ENCODE results near the gene TEDC1. TPM values are rescaled to one million over a fixed set of nuclear protein-coding genes. Genes with fewer than 3 reads are reported as not detected.
A peak's percentile ranks its signal among the peaks of the same experiment; 100 is the strongest.

TEDC1 gene
- total RNA-seq, 2 donors from 2014 or later = 3.5 to 3.9 TPM

DNA sequence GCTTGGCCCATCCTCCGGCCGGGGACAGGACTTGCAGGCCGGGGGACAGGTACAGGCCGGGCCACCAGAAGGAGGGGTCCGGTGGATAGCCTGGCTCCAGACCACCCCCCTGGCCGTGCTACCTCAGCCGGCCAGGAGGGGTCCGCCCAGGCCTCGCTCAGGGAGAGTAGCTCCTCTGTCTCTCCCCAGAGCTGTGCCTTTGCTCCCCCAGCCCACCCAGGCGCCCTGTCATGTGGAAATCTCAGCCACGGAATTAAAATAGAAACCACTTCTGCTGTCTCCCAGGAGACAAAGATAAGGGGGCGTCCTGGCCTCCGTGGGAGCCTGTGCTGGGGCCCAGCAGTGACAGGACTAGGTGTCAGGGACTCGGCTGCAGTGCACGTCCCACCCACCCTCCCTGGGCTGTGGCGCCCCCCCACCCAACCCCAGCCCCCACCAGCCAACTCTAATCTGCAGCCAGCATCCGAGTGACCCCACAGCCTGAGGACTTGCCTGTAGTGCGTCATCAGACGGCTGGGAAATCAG lies 19.7 kb upstream of the TEDC1 start:
- peaks cover 9% of the 10 kb centered on the region for H3K36me3 ChIP-seq
- no peaks in the 10 kb centered on the region for H3K9me3 ChIP-seq
- H3K4me1 ChIP-seq = peaks cover 0 to 78% of the 10 kb centered on the region in 2 donors
- no peak overlapping the region for H3K4me3 ChIP-seq
- no peaks in the 10 kb centered on the region for H3K27me3 ChIP-seq
- peak overlapping the region; percentile 89 to 93 for H3K27ac ChIP-seq
- DNase-seq (ENCODE audit: low spot score) = no peak
- TF ChIP-seq, protein P1, sequence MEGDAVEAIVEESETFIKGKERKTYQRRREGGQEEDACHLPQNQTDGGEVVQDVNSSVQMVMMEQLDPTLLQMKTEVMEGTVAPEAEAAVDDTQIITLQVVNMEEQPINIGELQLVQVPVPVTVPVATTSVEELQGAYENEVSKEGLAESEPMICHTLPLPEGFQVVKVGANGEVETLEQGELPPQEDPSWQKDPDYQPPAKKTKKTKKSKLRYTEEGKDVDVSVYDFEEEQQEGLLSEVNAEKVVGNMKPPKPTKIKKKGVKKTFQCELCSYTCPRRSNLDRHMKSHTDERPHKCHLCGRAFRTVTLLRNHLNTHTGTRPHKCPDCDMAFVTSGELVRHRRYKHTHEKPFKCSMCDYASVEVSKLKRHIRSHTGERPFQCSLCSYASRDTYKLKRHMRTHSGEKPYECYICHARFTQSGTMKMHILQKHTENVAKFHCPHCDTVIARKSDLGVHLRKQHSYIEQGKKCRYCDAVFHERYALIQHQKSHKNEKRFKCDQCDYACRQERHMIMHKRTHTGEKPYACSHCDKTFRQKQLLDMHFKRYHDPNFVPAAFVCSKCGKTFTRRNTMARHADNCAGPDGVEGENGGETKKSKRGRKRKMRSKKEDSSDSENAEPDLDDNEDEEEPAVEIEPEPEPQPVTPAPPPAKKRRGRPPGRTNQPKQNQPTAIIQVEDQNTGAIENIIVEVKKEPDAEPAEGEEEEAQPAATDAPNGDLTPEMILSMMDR (IDR thresholded peaks at IDR 0.05) = peak in 1 of 2 donors; percentile 61

DNA sequence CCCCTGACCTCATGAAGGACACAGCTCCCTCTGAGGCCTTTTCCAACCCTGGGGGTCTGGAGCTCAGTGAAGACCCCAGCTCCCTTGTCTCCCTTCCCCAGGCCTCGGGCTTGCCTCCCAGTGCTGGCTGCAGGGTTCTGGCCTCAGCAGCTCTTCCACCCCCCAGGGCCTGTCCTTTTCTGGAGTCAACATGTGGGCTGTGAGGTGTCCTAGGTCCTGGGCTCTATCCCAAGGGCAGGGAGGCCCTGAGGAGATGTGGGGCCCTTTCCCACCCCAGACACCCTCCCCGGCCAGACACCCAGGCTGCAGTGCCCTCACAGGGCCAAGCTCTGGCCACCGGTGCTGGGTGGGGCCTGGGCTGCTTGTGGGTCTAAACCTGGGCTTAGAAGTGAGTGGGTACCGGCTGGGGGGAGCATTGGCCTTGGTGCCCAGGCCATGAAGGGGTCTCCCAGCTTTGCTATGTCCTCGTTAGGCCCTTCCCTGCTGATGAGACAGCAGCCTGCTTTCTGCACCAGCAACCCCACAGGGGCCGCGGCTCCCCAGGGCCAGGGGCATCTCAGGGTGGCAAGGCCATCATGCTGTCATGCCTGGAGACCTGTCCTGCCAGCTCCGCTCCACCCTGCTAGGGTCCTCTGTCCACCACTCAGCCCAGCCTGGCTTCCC lies 19.1 kb upstream of the TEDC1 start:
- Histone ChIP-seq H3K27me3 (no peaks in the 10 kb centered on the region), H3K36me3 (peaks cover 6% of the 10 kb centered on the region), H3K27ac (peak overlapping the region; percentile 89 to 93), H3K4me3 (no peak overlapping the region), H3K9me3 (no peaks in the 10 kb centered on the region), H3K4me1 (peaks cover 0 to 80% of the 10 kb centered on the region in 2 donors)
- no peak for DNase-seq (ENCODE audit: low spot score)
- TF ChIP-seq, protein P1 (IDR thresholded peaks at IDR 0.05) = no peak

DNA sequence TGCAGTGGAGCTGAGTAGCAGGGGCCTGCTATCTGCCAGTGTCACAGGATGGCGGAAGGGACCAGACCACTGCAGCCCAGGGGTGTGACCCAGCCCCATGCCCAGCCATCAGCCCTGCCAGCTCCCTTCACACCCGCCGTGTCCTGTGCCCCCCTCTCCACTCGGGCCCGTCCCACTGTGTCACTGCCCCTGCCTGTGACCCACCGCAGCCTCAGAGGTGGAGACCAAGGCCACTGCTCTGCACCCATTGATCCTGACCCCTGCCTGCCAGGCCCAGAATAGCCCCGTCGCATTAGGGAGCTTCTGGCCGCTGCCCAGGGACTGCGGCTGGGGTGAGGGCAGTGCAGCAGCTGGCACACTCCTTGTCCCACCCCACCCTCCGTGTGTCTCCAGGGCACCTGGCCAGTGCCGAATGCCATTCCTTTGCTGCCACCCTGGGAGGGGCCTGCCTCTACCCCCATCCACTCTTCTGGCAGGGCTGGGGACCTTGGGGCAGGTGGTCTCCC lies 18.5 kb upstream of the TEDC1 start:
- no peaks in the 10 kb centered on the region for H3K27me3 ChIP-seq
- peak overlapping the region; percentile 89 to 93 for H3K27ac ChIP-seq
- H3K4me3 ChIP-seq = peak overlapping the region in 1 of 2 donors; percentile 64
- H3K9me3 ChIP-seq = no peaks in the 10 kb centered on the region
- TF ChIP-seq, protein P1 (IDR thresholded peaks at IDR 0.05) = peak in 1 of 2 donors; percentile 19
- peaks cover 4% of the 10 kb centered on the region for H3K36me3 ChIP-seq
- peaks cover 0 to 79% of the 10 kb centered on the region in 2 donors for H3K4me1 ChIP-seq
- no peak for DNase-seq (ENCODE audit: low spot score)

DNA sequence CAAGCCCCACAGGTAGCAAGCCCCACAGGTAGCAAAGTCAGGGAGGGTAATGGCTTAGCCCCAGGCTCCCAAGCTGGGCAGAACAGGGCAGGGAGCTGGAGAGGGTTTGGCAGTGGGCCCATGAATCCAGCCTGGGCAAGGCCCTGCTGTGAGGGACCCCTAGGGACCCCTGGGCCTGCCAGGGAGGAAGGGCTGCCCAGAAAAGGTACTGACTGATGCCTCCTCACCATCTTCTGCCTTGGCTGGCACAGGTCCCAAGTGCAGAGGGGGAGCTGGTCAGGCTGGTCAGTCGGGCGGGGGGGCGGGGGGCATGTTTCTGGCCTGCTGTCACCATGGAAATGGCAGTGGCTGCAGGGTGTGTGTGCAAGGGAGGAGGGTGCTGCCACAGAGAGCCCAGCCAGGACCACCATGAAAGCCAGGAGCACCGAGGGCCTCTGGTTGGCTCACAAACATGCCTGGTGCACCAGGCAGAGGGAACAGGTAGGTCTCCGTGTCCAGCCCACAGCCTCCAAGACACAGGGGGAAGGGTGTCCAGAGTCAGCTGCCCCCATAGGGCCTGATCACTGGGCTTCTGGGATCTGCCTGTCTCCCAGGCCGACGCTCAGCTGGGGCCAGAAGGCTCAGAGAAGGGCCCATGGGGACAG lies 17.9 kb upstream of the TEDC1 start:
- Histone ChIP-seq H3K9me3 (no peaks in the 10 kb centered on the region), H3K27me3 (no peaks in the 10 kb centered on the region), H3K27ac (peak overlapping the region; percentile 89 to 93), H3K4me1 (peaks cover 0 to 77% of the 10 kb centered on the region in 2 donors), H3K4me3 (peak overlapping the region; percentile 50 to 64), H3K36me3 (peaks cover 5% of the 10 kb centered on the region)
- TF ChIP-seq, protein P1 (IDR thresholded peaks at IDR 0.05) = no peak
- no peak for DNase-seq (ENCODE audit: low spot score)

DNA sequence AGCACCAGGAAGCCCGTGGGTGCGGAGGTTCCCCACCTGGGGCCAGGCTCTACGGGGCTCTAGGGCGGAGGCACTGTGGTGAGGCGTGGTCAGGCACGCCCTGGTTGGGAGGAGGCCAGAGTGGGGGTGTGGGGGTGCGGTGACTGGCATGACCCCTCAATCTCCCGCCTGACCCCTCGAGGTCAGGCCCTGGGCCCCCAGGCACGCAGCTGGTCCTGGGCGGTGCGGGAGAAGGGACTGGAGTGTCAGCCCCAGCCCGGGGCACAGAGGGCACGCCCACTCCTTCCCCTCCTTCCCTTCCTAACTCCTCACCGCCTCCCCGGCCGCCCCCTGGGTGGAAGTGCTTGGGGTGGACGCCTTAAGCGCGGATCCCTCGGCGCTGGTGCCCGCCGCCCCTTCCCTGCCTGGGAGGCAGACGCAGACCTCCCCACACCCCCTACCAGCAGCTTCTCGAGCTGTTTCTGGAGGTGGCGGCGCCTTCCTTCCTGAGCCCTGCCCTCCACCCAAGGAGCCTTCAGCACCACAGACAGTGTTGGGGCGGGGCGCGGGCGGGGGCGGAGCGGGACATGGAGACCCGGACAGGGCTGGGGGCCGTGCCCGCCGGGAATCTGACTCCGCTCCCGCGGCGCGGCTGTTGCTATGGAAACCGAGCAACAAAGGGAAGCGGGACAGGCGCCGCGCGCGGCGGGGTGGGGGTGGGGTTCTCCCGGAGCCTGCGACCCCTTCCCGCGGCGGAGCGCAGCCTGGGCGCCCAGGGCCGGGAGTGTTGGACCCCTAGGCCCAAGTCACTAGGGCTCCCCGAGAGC lies 17.2 kb upstream of the TEDC1 start:
- TF ChIP-seq, protein P1 (IDR thresholded peaks at IDR 0.05) = no peak
- peaks cover 13% of the 10 kb centered on the region for H3K36me3 ChIP-seq
- H3K4me3 ChIP-seq = peak overlapping the region; percentile 50 to 64
- H3K9me3 ChIP-seq = no peaks in the 10 kb centered on the region
- peak; percentile 97 for DNase-seq (ENCODE audit: low spot score)
- peak overlapping the region; percentile 89 to 93 for H3K27ac ChIP-seq
- peaks cover 0 to 77% of the 10 kb centered on the region in 2 donors for H3K4me1 ChIP-seq
- no peaks in the 10 kb centered on the region for H3K27me3 ChIP-seq

Data from right atrium auricular region (tissue), 2 donors.